OCI-LY7 (cell line): ENCODE results near the gene DUSP14. TPM values are rescaled to one million over a fixed set of nuclear protein-coding genes. Genes with fewer than 3 reads are reported as not detected.

ENCODE experiments used
- BruUV-seq: library from RNA; stranded (reverse); fragments of 400-500 nt; replicated peaks from 2 replicates; lab custom pipeline; 2021; lab: Mats Ljungman, UMichigan
- CTCF ChIA-PET: fragments of 300-600 bp; sonication (Branson Sonifier 250); formaldehyde crosslinking; loops from one replicate; lab custom pipeline; 2022; ENCODE audit warnings: antibody characterized with exemption; ENCODE audit not compliant: unreplicated experiment; lab: Charles Lee
- POLR2A ChIA-PET: fragments of 300-600 bp; sonication (Branson Sonifier 250); formaldehyde crosslinking; loops from one replicate; lab custom pipeline; 2022; ENCODE audit warnings: antibody characterized with exemption; lab: Charles Lee
- DNase-seq: peaks from one replicate; pipeline ENCODE4 v3.0.0-alpha.2; 2015; ENCODE audit warnings: low spot score
- H2AFZ ChIP-seq: fragments of 200-600 bp; sonication (generic), shearing (Covaris generic); 2 replicates; pipeline ENCODE4 v1.6.1; 2014; ENCODE audit warnings: mild to moderate bottlenecking, antibody characterized with exemption, low read length, moderate library complexity
- H3K27ac ChIP-seq: fragments of 200-600 bp; sonication (generic); 2 replicates; pipeline ENCODE4 v1.5.1; 2014; ENCODE audit warnings: mixed run types, low read depth, mild to moderate bottlenecking, moderate library complexity, low read length, inconsistent platforms; ENCODE audit not compliant: poor library complexity, severe bottlenecking
- H3K36me3 ChIP-seq: fragments of 200-600 bp; sonication (generic); 2 replicates; pipeline ENCODE4 v1.6.1; 2014; ENCODE audit warnings: mild to moderate bottlenecking, antibody characterized with exemption, low read length, moderate library complexity, mixed read lengths; ENCODE audit not compliant: insufficient read depth
- H3K4me1 ChIP-seq: fragments of 200-600 bp; sonication (generic); 2 replicates; pipeline ENCODE4 v1.5.1; 2014; ENCODE audit warnings: mild to moderate bottlenecking, low read length; ENCODE audit not compliant: insufficient read depth, poor library complexity, severe bottlenecking
- H3K4me2 ChIP-seq: fragments of 200-600 bp; sonication (generic); 2 replicates; pipeline ENCODE4 v1.6.1; 2014; ENCODE audit warnings: mild to moderate bottlenecking, low read length
- H3K4me3 ChIP-seq: fragments of 200-600 bp; sonication (generic); 2 replicates; pipeline ENCODE4 v1.5.1; 2014; ENCODE audit warnings: mild to moderate bottlenecking, low read depth, low read length; ENCODE audit not compliant: poor library complexity, severe bottlenecking
- H3K79me2 ChIP-seq: fragments of 200-600 bp; sonication (generic); 2 replicates; pipeline ENCODE4 v1.6.1; 2016; ENCODE audit warnings: low read depth, mild to moderate bottlenecking, low read length, moderate library complexity, mixed read lengths; ENCODE audit not compliant: insufficient read depth
- H3K9me2 ChIP-seq: fragments of 200-600 bp; sonication (generic); 2 replicates; pipeline ENCODE4 v1.6.1; 2016; ENCODE audit warnings: mild to moderate bottlenecking, low read length, mixed read lengths; ENCODE audit not compliant: insufficient read depth
- H3K9me3 ChIP-seq: fragments of 200-600 bp; sonication (generic); 2 replicates; pipeline ENCODE4 v1.6.1; 2014; ENCODE audit warnings: mild to moderate bottlenecking, mixed run types, low read length, mixed read lengths
- H4K20me1 ChIP-seq: fragments of 200-600 bp; sonication (generic); 2 replicates; pipeline ENCODE4 v1.6.1; 2014; ENCODE audit warnings: mild to moderate bottlenecking, antibody characterized with exemption, low read length, moderate library complexity, mixed read lengths; ENCODE audit not compliant: insufficient read depth
- CTCF ChIP-seq: fragments of 200-600 bp; sonication (generic); conservative IDR thresholded peaks from 2 replicates; pipeline ENCODE4 v1.5.1; 2014; ENCODE audit warnings: mild to moderate bottlenecking, antibody characterized with exemption, low read length, moderate library complexity, mixed read lengths
- EZH2phosphoT487 ChIP-seq: fragments of 200-600 bp; sonication (generic); IDR thresholded peaks from 2 replicates; pipeline ENCODE4 v1.6.1; 2018; ENCODE audit warnings: low read depth, borderline replicate concordance, mild to moderate bottlenecking, mixed run types, antibody characterized with exemption, low read length, moderate library complexity, mixed read lengths
- intact Hi-C: fragments of 100-400 bp; cut with micrococcal nuclease; formaldehyde crosslinking; loops from one replicate; pipeline ENCODE4 v1.10.0; 2022; ENCODE audit not compliant: unreplicated experiment
- total RNA-seq, 2 experiments: library from RNA; depleted of rRNA in 1 of 2; stranded (reverse); fragments of >200 nt in 1 of 2; shearing (Covaris generic) in 1 of 2; gene quantifications; 2 replicates each; pipeline ENCODE4 v1.2.3, GENCODE V29; 2014 to 2022

Gene DUSP14
- total RNA-seq, 2 experiments from 2014 or later, result 11.0 to 21.5 TPM

GRCh38 chr17:37512442-37513068 is 22.9 kb downstream of the DUSP14 start:
- no peak for DNase-seq
- no peaks in the 10 kb centered on the region for H4K20me1 ChIP-seq
- no peak overlapping the region for H3K27ac ChIP-seq
- H3K79me2 ChIP-seq, result no peaks in the 10 kb centered on the region
- ChIA-PET CTCF (interaction anchor here (0.6 kb wide), 1 partner anchor 9 kb away, joined by 4 read pairs; no protein-coding TSS in a partner anchor), POLR2A (no interaction called here)
- TF ChIP-seq EZH2phosphoT487 (no peak), CTCF (no peak)
- BruUV-seq, result no TSS peak
- H3K4me2 ChIP-seq, result no peak overlapping the region
- no peak overlapping the region for H2AFZ ChIP-seq
- H3K9me3 ChIP-seq, result no peaks in the 10 kb centered on the region
- no peaks in the 10 kb centered on the region for H3K9me2 ChIP-seq
- H3K4me3 ChIP-seq, result no peak overlapping the region
- no peaks in the 10 kb centered on the region for H3K4me1 ChIP-seq
- intact Hi-C loops, result no loop called here
- peaks cover 56% of the 10 kb centered on the region for H3K36me3 ChIP-seq

DNA sequence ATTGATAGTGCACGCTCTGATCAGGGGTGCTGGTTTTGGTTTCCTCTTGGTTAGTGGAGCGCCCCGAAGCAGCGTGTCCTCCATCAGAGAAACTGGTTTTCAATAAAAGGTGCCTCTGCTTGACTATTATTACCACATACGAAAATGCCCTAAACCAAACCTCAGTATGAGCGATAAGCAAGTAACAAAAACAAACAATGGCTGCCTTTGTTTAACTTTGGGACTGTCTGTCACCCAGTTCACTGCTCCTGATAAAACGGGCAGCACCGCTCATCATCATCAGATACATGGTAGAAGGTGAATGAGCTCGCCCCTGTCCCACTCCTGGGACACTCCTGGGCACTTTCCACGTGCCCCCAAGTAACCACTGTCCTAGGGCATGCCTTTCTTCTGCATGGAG is 24.0 kb downstream of the DUSP14 start:
- Histone ChIP-seq H3K36me3 (peaks cover 68% of the 10 kb centered on the region), H3K9me3 (no peaks in the 10 kb centered on the region), H4K20me1 (no peaks in the 10 kb centered on the region), H2AFZ (no peak overlapping the region), H3K27ac (no peak overlapping the region), H3K4me1 (no peaks in the 10 kb centered on the region), H3K4me3 (no peak overlapping the region), H3K79me2 (no peaks in the 10 kb centered on the region), H3K9me2 (no peaks in the 10 kb centered on the region), H3K4me2 (no peak overlapping the region)
- DNase-seq, result no peak
- TF ChIP-seq CTCF (no peak), EZH2phosphoT487 (no peak)
- CTCF ChIA-PET, result no interaction called here
- POLR2A ChIA-PET, result no interaction called here
- intact Hi-C loops, result no loop called here
- no TSS peak for BruUV-seq

DNA sequence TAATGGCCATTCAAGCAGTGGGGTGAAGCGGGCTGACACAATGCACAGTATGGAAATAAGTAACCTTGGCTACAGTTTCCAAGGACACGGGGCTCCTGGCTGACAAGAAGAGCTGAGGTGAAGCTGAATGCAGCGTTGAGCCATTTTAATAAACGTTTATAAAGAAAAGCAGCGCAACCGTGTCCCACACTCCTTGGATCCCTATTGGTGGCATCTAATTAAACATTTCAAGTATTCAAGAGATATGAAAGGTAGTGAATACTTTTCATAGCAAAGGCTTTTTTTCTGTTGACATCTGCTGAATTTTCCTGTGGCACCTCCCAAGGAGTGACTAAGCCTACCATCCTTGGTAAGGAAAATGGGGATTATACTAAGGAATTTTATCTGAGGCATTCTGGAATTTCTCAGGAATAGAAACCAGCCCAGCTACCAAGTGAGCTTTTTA is 26.5 kb downstream of the DUSP14 start:
- no peaks in the 10 kb centered on the region for H4K20me1 ChIP-seq
- no peak overlapping the region for H3K4me3 ChIP-seq
- no peaks in the 10 kb centered on the region for H3K9me3 ChIP-seq
- no peaks in the 10 kb centered on the region for H3K4me1 ChIP-seq
- ChIA-PET POLR2A (interaction anchor here (0.6 kb wide), 1 partner anchor 173 kb away, joined by 4 read pairs; no protein-coding TSS in a partner anchor), CTCF (no interaction called here)
- no peak overlapping the region for H3K27ac ChIP-seq
- TSS peak; percentile 10 for BruUV-seq
- DNase-seq, result no peak
- intact Hi-C loops, result no loop called here
- no peak overlapping the region for H3K4me2 ChIP-seq
- no peaks in the 10 kb centered on the region for H3K9me2 ChIP-seq
- H3K36me3 ChIP-seq, result peaks cover 89% of the 10 kb centered on the region
- TF ChIP-seq EZH2phosphoT487 (no peak), CTCF (no peak)
- H2AFZ ChIP-seq, result no peak overlapping the region
- no peaks in the 10 kb centered on the region for H3K79me2 ChIP-seq
